ENCODE data around the gene FLG2. TPM values are rescaled to one million over a fixed set of nuclear protein-coding genes. Genes with fewer than 3 reads are reported as not detected.

Gene FLG2
- total RNA-seq, 1 donor from 2014 or later = not detected

GRCh38 chr1:152367436-152367835 lies 7.6 kb upstream of the FLG2 start:
- intact Hi-C loops (cut with DNase I) = no loop called here
- Histone ChIP-seq H3K36me3 (no peaks in the 10 kb centered on the region), H3K27me3 (no peaks in the 10 kb centered on the region), H3K27ac (no peak overlapping the region), H3K4me3 (no peak overlapping the region), H3K4me1 (no peaks in the 10 kb centered on the region), H3K9me3 (no peaks in the 10 kb centered on the region)
- DNase-seq (no peak), ATAC-seq (no peak)
- no peak for TF ChIP-seq CTCF (IDR thresholded peaks at IDR 0.05)

GRCh38 chr1:152356736-152357135 lies 3.1 kb downstream of the FLG2 start:
- no peak for TF ChIP-seq CTCF (IDR thresholded peaks at IDR 0.05)
- no peak for ATAC-seq
- intact Hi-C loops (cut with DNase I) = no loop called here
- DNase-seq = no peak
- Histone ChIP-seq H3K27me3 (no peaks in the 10 kb centered on the region), H3K4me3 (no peak overlapping the region), H3K4me1 (no peaks in the 10 kb centered on the region), H3K9me3 (no peaks in the 10 kb centered on the region), H3K27ac (no peak overlapping the region), H3K36me3 (no peaks in the 10 kb centered on the region)

GRCh38 chr1:152349611-152350010 lies 10.2 kb downstream of the FLG2 start:
- Histone ChIP-seq H3K27me3 (no peaks in the 10 kb centered on the region), H3K4me1 (no peaks in the 10 kb centered on the region), H3K9me3 (no peaks in the 10 kb centered on the region), H3K4me3 (no peak overlapping the region), H3K36me3 (no peaks in the 10 kb centered on the region), H3K27ac (no peak overlapping the region)
- DNase-seq (no peak), ATAC-seq (no peak)
- intact Hi-C loops (cut with DNase I) = no loop called here
- no peak for TF ChIP-seq CTCF (IDR thresholded peaks at IDR 0.05)

GRCh38 chr1:152348447-152348846 lies 11.4 kb downstream of the FLG2 start:
- Histone ChIP-seq H3K9me3 (no peaks in the 10 kb centered on the region), H3K4me3 (no peak overlapping the region), H3K27me3 (no peaks in the 10 kb centered on the region), H3K27ac (no peak overlapping the region), H3K4me1 (no peaks in the 10 kb centered on the region), H3K36me3 (no peaks in the 10 kb centered on the region)
- DNase-seq = no peak
- ATAC-seq = no peak
- no peak for TF ChIP-seq CTCF (IDR thresholded peaks at IDR 0.05)
- intact Hi-C loops (cut with DNase I) = no loop called here

- intact Hi-C loops (cut with DNase I) = no loop called here
These were observed 12.6 kb downstream of the FLG2 start for GRCh38 chr1:152347116-152347728.

More at GRCh38 chr1:152347116-152347728, 12.6 kb downstream of the FLG2 start:
- ATAC-seq (peak; percentile 78), DNase-seq (no peak)
- peak; percentile 88 for TF ChIP-seq CTCF (IDR thresholded peaks at IDR 0.05)
- Histone ChIP-seq H3K36me3 (no peaks in the 10 kb centered on the region), H3K4me1 (no peaks in the 10 kb centered on the region), H3K4me3 (no peak overlapping the region), H3K9me3 (no peaks in the 10 kb centered on the region), H3K27ac (no peak overlapping the region), H3K27me3 (no peaks in the 10 kb centered on the region)

Measured in upper lobe of right lung (tissue), 1 donor.